GM21367 (cell line): ENCODE measurements around the gene CLASP2.
"Not testable (repeated sequence)": the region's sequence is repeated elsewhere in the genome, so short reads cannot be mapped to it uniquely, and the experiment has no call there.

Experiments
- ATAC-seq: cut with Tn5 transposase; IDR thresholded peaks from one replicate; pipeline ENCODE4 v1.9.1; 2021; ENCODE audit not compliant: unreplicated experiment

Gene CLASP2

GRCh38 chr3:33461097-33461496 is 257.0 kb downstream of the CLASP2 start:
- ATAC-seq, result no peak

- not testable (repeated sequence) for ATAC-seq
These were observed 258.5 kb downstream of the CLASP2 start for GRCh38 chr3:33459577-33459976.

- ATAC-seq, result no peak
These were observed 259.6 kb downstream of the CLASP2 start for GRCh38 chr3:33458446-33458845.

- no peak for ATAC-seq
These were observed 261.3 kb downstream of the CLASP2 start for GRCh38 chr3:33456756-33457155.

- no peak for ATAC-seq
These were observed 264.7 kb downstream of the CLASP2 start for GRCh38 chr3:33453331-33453761.

- not testable (repeated sequence) for ATAC-seq
These were observed 266.1 kb downstream of the CLASP2 start for GRCh38 chr3:33451994-33452393.

GRCh38 chr3:33447958-33448357 is 270.1 kb downstream of the CLASP2 start:
- ATAC-seq, result no peak

GRCh38 chr3:33447256-33447625 is 270.8 kb downstream of the CLASP2 start:
- ATAC-seq, result not testable (repeated sequence)
